Measurements from ENCODE around the gene PRKN. TPM values are rescaled to one million over a fixed set of nuclear protein-coding genes. Genes with fewer than 3 reads are reported as not detected.

PRKN gene
- total RNA-seq, 2 donors from 2014 or later = 10.7 to 21.2 TPM

- intact Hi-C loops (cut with DNase I) = no loop called here
- no peaks in the 10 kb centered on the region for H3K4me1 ChIP-seq (replicated peaks)
- no peak for DNase-seq (ENCODE audit: low spot score)
- TF ChIP-seq, protein P1, sequence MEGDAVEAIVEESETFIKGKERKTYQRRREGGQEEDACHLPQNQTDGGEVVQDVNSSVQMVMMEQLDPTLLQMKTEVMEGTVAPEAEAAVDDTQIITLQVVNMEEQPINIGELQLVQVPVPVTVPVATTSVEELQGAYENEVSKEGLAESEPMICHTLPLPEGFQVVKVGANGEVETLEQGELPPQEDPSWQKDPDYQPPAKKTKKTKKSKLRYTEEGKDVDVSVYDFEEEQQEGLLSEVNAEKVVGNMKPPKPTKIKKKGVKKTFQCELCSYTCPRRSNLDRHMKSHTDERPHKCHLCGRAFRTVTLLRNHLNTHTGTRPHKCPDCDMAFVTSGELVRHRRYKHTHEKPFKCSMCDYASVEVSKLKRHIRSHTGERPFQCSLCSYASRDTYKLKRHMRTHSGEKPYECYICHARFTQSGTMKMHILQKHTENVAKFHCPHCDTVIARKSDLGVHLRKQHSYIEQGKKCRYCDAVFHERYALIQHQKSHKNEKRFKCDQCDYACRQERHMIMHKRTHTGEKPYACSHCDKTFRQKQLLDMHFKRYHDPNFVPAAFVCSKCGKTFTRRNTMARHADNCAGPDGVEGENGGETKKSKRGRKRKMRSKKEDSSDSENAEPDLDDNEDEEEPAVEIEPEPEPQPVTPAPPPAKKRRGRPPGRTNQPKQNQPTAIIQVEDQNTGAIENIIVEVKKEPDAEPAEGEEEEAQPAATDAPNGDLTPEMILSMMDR (IDR thresholded peaks at IDR 0.05) = no peak
- TF ChIP-seq POLR2AphosphoS5 (IDR thresholded peaks at IDR 0.05) (no peak), POLR2A (IDR thresholded peaks at IDR 0.05) (no peak)
- no peak overlapping the region for H3K27ac ChIP-seq
- no peaks in the 10 kb centered on the region for H3K27me3 ChIP-seq (replicated peaks; ENCODE audit: insufficient read depth)
- H3K4me3 ChIP-seq = no peak overlapping the region
- 83% methylated on average over 2 of the region's 2 CpGs for WGBS
- H3K9me3 ChIP-seq = no peaks in the 10 kb centered on the region
- H3K36me3 ChIP-seq = no peaks in the 10 kb centered on the region
Measured at GRCh38 chr6:162156146-162156545, 571.4 kb downstream of the PRKN start.

DNA sequence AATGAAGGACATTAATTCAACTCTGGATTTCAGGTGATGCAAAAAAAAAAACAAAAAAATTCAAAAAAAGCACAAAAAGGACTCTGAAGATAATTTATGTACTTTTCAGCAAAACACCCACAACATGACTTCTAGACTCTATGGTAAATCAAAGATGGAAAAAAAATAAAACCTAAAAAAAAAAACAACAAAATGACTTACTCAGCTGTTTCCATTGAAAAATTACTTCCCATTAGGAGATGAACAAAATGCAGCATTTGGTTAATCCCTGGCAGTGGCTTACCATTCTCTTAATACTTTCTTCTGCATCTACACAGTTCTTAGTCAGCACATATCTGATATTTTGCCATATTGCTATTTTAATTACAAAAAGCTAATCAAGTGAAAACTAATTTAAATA lies 572.6 kb downstream of the PRKN start:
- TF ChIP-seq, protein P1 (IDR thresholded peaks at IDR 0.05) = no peak
- TF ChIP-seq POLR2A (IDR thresholded peaks at IDR 0.05) (no peak), POLR2AphosphoS5 (IDR thresholded peaks at IDR 0.05) (no peak)
- H3K9me3 ChIP-seq = no peaks in the 10 kb centered on the region
- no peaks in the 10 kb centered on the region for H3K4me1 ChIP-seq (replicated peaks)
- no peaks in the 10 kb centered on the region for H3K27me3 ChIP-seq (replicated peaks; ENCODE audit: insufficient read depth)
- H3K27ac ChIP-seq = no peak overlapping the region
- no peaks in the 10 kb centered on the region for H3K36me3 ChIP-seq
- H3K4me3 ChIP-seq = no peak overlapping the region
- DNase-seq (ENCODE audit: low spot score) = no peak
- intact Hi-C loops (cut with DNase I) = no loop called here

GRCh38 chr6:162154001-162154400 lies 573.6 kb downstream of the PRKN start:
- H3K9me3 ChIP-seq = no peaks in the 10 kb centered on the region
- no peaks in the 10 kb centered on the region for H3K27me3 ChIP-seq (replicated peaks; ENCODE audit: insufficient read depth)
- TF ChIP-seq, protein P1 (IDR thresholded peaks at IDR 0.05) = no peak
- no peak for TF ChIP-seq POLR2AphosphoS5 (IDR thresholded peaks at IDR 0.05)
- TF ChIP-seq POLR2A (IDR thresholded peaks at IDR 0.05) = no peak
- H3K4me1 ChIP-seq (replicated peaks) = no peaks in the 10 kb centered on the region
- no peak overlapping the region for H3K27ac ChIP-seq
- H3K36me3 ChIP-seq = no peaks in the 10 kb centered on the region
- intact Hi-C loops (cut with DNase I) = no loop called here
- H3K4me3 ChIP-seq = no peak overlapping the region
- WGBS = 89% methylated on average over 4 of the region's 4 CpGs
- DNase-seq (ENCODE audit: low spot score) = no peak

GRCh38 chr6:162153120-162153519 lies 574.4 kb downstream of the PRKN start:
- WGBS = 93% methylated on average over 7 of the region's 7 CpGs
- H3K27ac ChIP-seq = no peak overlapping the region
- H3K4me1 ChIP-seq (replicated peaks) = no peaks in the 10 kb centered on the region
- no peaks in the 10 kb centered on the region for H3K27me3 ChIP-seq (replicated peaks; ENCODE audit: insufficient read depth)
- H3K4me3 ChIP-seq = no peak overlapping the region
- intact Hi-C loops (cut with DNase I) = no loop called here
- no peak for TF ChIP-seq POLR2AphosphoS5 (IDR thresholded peaks at IDR 0.05)
- TF ChIP-seq POLR2A (IDR thresholded peaks at IDR 0.05) = no peak
- TF ChIP-seq, protein P1 (IDR thresholded peaks at IDR 0.05) = no peak
- H3K9me3 ChIP-seq = no peaks in the 10 kb centered on the region
- H3K36me3 ChIP-seq = no peaks in the 10 kb centered on the region
- DNase-seq (ENCODE audit: low spot score) = no peak

GRCh38 chr6:162151021-162151665 lies 576.4 kb downstream of the PRKN start:
- Histone ChIP-seq H3K27me3 (replicated peaks; ENCODE audit: insufficient read depth) (no peaks in the 10 kb centered on the region), H3K4me1 (replicated peaks) (no peaks in the 10 kb centered on the region), H3K9me3 (no peaks in the 10 kb centered on the region), H3K4me3 (no peak overlapping the region), H3K27ac (no peak overlapping the region), H3K36me3 (no peaks in the 10 kb centered on the region)
- 70% methylated on average over 6 of the region's 6 CpGs for WGBS
- TF ChIP-seq POLR2AphosphoS5 (IDR thresholded peaks at IDR 0.05) (no peak), POLR2A (IDR thresholded peaks at IDR 0.05) (no peak)
- TF ChIP-seq, protein P1 (IDR thresholded peaks at IDR 0.05) = no peak
- DNase-seq (ENCODE audit: low spot score) = no peak
- intact Hi-C loops (cut with DNase I) = no loop called here
